Panc1 (cell line): ENCODE data around the gene IL37. TPM values are rescaled to one million over a fixed set of nuclear protein-coding genes. Genes with fewer than 3 reads are reported as not detected.
"Not testable (repeated sequence)": the region's sequence is repeated elsewhere in the genome, so short reads cannot be mapped to it uniquely, and the experiment has no call there.

Experiments used
- ATAC-seq: fragments of 200-7000 bp; cut with Tn5 transposase; 2 replicates; pipeline ENCODE4 v1.9.1; 2020; ENCODE audit warnings: mild to moderate bottlenecking, moderate library complexity
- BruUV-seq: library from RNA; stranded (reverse); fragments of 400-500 nt; replicated peaks from 2 replicates; lab custom pipeline; 2021; lab: Mats Ljungman, UMichigan
- CTCF ChIA-PET: fragments of 300-600 bp; sonication (Branson Sonifier 250); formaldehyde crosslinking; loops from one replicate; lab custom pipeline; 2022; ENCODE audit warnings: antibody characterized with exemption; lab: Charles Lee
- POLR2A ChIA-PET: fragments of 300-600 bp; sonication (Branson Sonifier 250); formaldehyde crosslinking; loops from one replicate; lab custom pipeline; 2022; ENCODE audit warnings: antibody characterized with exemption; lab: Charles Lee
- DNase-seq: peaks from one replicate; pipeline ENCODE4 v3.0.0-alpha.2; 2010; ENCODE audit warnings: low read depth, low spot score
- H3K27ac ChIP-seq: 2 replicates; pipeline ENCODE4 v1.5.1; 2011; ENCODE audit warnings: mild to moderate bottlenecking, low read length, inconsistent platforms
- H3K27me3 ChIP-seq: fragments of 200-500 bp; sonication (Bioruptor generic); 2 replicates; pipeline ENCODE4 v1.6.0; 2014; ENCODE audit warnings: low read length, inconsistent platforms; ENCODE audit not compliant: control insufficient read depth, insufficient read depth
- H3K36me3 ChIP-seq: fragments of 200-500 bp; sonication (Bioruptor generic); 2 replicates; pipeline ENCODE4 v1.5.1; 2014; ENCODE audit warnings: inconsistent platforms, mild to moderate bottlenecking, low read length, moderate library complexity; ENCODE audit not compliant: control insufficient read depth, insufficient read depth
- H3K4me1 ChIP-seq: 2 replicates; pipeline ENCODE4 v1.5.1; 2011; ENCODE audit warnings: inconsistent platforms, mild to moderate bottlenecking, low read length, moderate library complexity; ENCODE audit not compliant: control insufficient read depth, insufficient read depth
- H3K4me3 ChIP-seq, 2 experiments: 2 replicates each; pipeline ENCODE4 v1.5.1; 2011 to 2012; ENCODE audit warnings: low read depth in 2 of 2, low read length in 2 of 2, mild to moderate bottlenecking in 2 of 2, inconsistent platforms in 1 of 2, moderate library complexity in 1 of 2
- H3K9me3 ChIP-seq: fragments of 200-500 bp; sonication (Bioruptor generic); 2 replicates; pipeline ENCODE4 v1.5.1; 2014; ENCODE audit warnings: low read depth, mild to moderate bottlenecking, inconsistent platforms, low read length, moderate library complexity; ENCODE audit not compliant: control insufficient read depth, insufficient read depth
- POLR2AphosphoS5 ChIP-seq: IDR thresholded peaks from 2 replicates; pipeline ENCODE4 v1.6.1; 2012; ENCODE audit warnings: mild to moderate bottlenecking, low read depth, low read length, moderate library complexity
- SIN3A ChIP-seq: IDR thresholded peaks from 2 replicates; pipeline ENCODE4 v1.6.1; 2012; ENCODE audit warnings: low read depth, mild to moderate bottlenecking, low read length, moderate library complexity, borderline replicate concordance; ENCODE audit not compliant: insufficient read depth
- TCF7L2 ChIP-seq: IDR thresholded peaks from 2 replicates; pipeline ENCODE4 v1.6.1; 2011; ENCODE audit warnings: mild to moderate bottlenecking, low read depth, low read length, inconsistent platforms
- in situ Hi-C: cut with HindIII; loops from 2 replicates; pipeline ENCODE4 v1.10.0; 2016; ENCODE audit warnings: low sequenced_read_pairs, low pct_unique_long_range_greater_than_20kb
- intact Hi-C: fragments of 100-400 bp; cut with micrococcal nuclease; formaldehyde crosslinking; loops from one replicate; pipeline ENCODE4 v1.10.0; 2022; ENCODE audit not compliant: unreplicated experiment
- total RNA-seq: library from RNA; stranded (reverse); gene quantifications from one replicate; pipeline ENCODE4 v1.2.1, GENCODE V29; 2021; ENCODE audit not compliant: unreplicated experiment
- TF ChIP-seq, protein P1 (sequence below), 2 experiments: IDR thresholded peaks; 2 replicates each; pipeline ENCODE4 v1.6.1; 2011 to 2012; ENCODE audit warnings: low read depth in 2 of 2, control low read depth in 1 of 2, low read length in 1 of 2, mild to moderate bottlenecking in 1 of 2, moderate library complexity in 1 of 2; ENCODE audit not compliant: insufficient read depth in 1 of 2
- TF ChIP-seq, protein P2 (sequence below): fragments of 450-650 bp; IDR thresholded peaks from 2 replicates; pipeline ENCODE4 v1.5.1; 2017; ENCODE audit warnings: mild to moderate bottlenecking

The IL37 gene
- total RNA-seq, 1 experiment from 2014 or later, result not detected

DNA sequence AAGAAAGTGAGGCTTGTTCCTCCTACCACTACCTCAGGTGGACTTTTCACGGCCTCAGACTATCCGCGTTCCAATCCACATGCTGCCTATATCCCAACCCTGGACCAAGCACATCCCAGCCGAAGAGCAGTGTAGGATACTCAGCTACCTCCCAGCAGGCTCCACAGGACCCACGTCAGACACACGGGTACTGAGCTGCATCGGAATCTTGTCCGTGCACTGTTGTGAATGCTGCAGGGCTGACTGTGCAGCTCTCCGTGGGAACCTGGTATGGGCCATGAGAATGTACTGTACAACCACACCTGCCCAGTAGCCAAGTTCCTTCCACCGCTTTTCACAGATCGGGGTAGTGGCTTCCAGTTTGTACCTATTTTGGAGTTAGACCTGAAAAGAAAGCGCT is 22.3 kb downstream of the IL37 start:
- TF ChIP-seq POLR2AphosphoS5, result no peak
- TF ChIP-seq, protein P1, sequence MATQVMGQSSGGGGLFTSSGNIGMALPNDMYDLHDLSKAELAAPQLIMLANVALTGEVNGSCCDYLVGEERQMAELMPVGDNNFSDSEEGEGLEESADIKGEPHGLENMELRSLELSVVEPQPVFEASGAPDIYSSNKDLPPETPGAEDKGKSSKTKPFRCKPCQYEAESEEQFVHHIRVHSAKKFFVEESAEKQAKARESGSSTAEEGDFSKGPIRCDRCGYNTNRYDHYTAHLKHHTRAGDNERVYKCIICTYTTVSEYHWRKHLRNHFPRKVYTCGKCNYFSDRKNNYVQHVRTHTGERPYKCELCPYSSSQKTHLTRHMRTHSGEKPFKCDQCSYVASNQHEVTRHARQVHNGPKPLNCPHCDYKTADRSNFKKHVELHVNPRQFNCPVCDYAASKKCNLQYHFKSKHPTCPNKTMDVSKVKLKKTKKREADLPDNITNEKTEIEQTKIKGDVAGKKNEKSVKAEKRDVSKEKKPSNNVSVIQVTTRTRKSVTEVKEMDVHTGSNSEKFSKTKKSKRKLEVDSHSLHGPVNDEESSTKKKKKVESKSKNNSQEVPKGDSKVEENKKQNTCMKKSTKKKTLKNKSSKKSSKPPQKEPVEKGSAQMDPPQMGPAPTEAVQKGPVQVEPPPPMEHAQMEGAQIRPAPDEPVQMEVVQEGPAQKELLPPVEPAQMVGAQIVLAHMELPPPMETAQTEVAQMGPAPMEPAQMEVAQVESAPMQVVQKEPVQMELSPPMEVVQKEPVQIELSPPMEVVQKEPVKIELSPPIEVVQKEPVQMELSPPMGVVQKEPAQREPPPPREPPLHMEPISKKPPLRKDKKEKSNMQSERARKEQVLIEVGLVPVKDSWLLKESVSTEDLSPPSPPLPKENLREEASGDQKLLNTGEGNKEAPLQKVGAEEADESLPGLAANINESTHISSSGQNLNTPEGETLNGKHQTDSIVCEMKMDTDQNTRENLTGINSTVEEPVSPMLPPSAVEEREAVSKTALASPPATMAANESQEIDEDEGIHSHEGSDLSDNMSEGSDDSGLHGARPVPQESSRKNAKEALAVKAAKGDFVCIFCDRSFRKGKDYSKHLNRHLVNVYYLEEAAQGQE (IDR thresholded peaks at IDR 0.05; ENCODE audit: insufficient read depth in 1 of 2, low read depth in 2 of 2, low read length in 1 of 2), result no peak
- TF ChIP-seq TCF7L2, result no peak
- no peak for TF ChIP-seq SIN3A
- TF ChIP-seq, protein P2, sequence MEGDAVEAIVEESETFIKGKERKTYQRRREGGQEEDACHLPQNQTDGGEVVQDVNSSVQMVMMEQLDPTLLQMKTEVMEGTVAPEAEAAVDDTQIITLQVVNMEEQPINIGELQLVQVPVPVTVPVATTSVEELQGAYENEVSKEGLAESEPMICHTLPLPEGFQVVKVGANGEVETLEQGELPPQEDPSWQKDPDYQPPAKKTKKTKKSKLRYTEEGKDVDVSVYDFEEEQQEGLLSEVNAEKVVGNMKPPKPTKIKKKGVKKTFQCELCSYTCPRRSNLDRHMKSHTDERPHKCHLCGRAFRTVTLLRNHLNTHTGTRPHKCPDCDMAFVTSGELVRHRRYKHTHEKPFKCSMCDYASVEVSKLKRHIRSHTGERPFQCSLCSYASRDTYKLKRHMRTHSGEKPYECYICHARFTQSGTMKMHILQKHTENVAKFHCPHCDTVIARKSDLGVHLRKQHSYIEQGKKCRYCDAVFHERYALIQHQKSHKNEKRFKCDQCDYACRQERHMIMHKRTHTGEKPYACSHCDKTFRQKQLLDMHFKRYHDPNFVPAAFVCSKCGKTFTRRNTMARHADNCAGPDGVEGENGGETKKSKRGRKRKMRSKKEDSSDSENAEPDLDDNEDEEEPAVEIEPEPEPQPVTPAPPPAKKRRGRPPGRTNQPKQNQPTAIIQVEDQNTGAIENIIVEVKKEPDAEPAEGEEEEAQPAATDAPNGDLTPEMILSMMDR, result no peak
- H3K9me3 ChIP-seq, result no peaks in the 10 kb centered on the region
- BruUV-seq, result no TSS peak
- H3K4me1 ChIP-seq, result no peaks in the 10 kb centered on the region
- ATAC-seq (no peak), DNase-seq (no peak)
- in situ Hi-C loops, result no loop called here
- peaks cover 2% of the 10 kb centered on the region; the same call in 1 of the 2 replicates for H3K27me3 ChIP-seq
- no peak overlapping the region for H3K27ac ChIP-seq
- ChIA-PET POLR2A (no interaction called here), CTCF (no interaction called here)
- intact Hi-C loops, result no loop called here
- no peaks in the 10 kb centered on the region for H3K36me3 ChIP-seq
- H3K4me3 ChIP-seq, result no peak overlapping the region

DNA sequence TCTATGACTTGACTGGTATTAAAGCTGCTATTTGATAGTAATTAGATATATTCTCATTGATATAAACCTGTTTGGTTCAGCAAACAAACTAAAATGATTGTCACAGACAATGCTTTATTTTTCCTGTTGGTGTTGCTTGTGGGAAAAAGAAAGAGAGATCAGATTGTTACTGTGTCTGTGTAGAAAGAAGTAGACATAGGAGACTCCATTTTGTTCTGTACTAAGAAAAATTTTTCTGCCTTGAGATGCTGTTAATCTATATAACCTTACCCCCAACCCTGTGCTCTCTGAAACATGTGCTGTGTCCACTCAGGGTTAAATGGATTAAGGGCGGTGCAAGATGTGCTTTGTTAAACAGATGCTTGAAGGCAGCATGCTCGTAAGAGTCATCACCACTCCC is 23.2 kb downstream of the IL37 start:
- POLR2A ChIA-PET, result not testable (repeated sequence)

DNA sequence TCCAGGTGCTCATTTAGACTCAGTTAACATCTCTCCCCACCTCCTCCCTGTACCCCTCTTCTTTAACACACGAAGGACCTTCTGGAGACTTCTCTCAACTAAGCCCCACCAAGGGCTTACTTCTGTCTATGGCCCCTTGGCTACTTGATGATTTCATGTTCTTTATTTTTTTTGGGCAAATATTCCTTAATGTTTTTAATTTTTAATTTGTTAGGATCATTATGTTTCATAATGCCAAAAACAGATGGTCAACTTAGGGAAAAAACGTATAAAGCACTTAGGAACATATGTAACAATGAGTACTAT is 25.9 kb downstream of the IL37 start:
- no peaks in the 10 kb centered on the region for H3K36me3 ChIP-seq
- POLR2A ChIA-PET, result no interaction called here
- no TSS peak for BruUV-seq
- TF ChIP-seq SIN3A, result no peak
- no peak for TF ChIP-seq TCF7L2
- no peak for TF ChIP-seq POLR2AphosphoS5
- TF ChIP-seq, protein P1 (IDR thresholded peaks at IDR 0.05; ENCODE audit: insufficient read depth in 1 of 2, low read depth in 2 of 2, low read length in 1 of 2), result no peak
- TF ChIP-seq, protein P2, result no peak
- H3K27ac ChIP-seq, result no peak overlapping the region
- in situ Hi-C loops, result no loop called here
- H3K27me3 ChIP-seq, result peaks cover 8% of the 10 kb centered on the region; the same call in 1 of the 2 replicates
- DNase-seq (no peak), ATAC-seq (no peak)
- CTCF ChIA-PET, result no interaction called here
- no peak overlapping the region for H3K4me3 ChIP-seq
- intact Hi-C loops, result no loop called here
- no peaks in the 10 kb centered on the region for H3K9me3 ChIP-seq
- no peaks in the 10 kb centered on the region for H3K4me1 ChIP-seq

More for the DNA sequence above, 23.2 kb downstream of the IL37 start:
- H3K36me3 ChIP-seq, BruUV-seq, H3K27me3 ChIP-seq, H3K4me3 ChIP-seq, H3K27ac ChIP-seq, H3K9me3 ChIP-seq, CTCF ChIA-PET, ATAC-seq, in situ Hi-C loops, intact Hi-C loops, H3K4me1 ChIP-seq, DNase-seq: not testable (repeated sequence)
